SU-DHL-6 (cell line): ENCODE data around the gene ARHGEF17.

Source experiments
- H2AFZ ChIP-seq: fragments of 200-600 bp; sonication (generic); 2 replicates; pipeline ENCODE4 v1.6.1; 2014; ENCODE audit warnings: low read depth, mild to moderate bottlenecking, moderate library complexity, mixed read lengths, antibody characterized with exemption, low read length; ENCODE audit not compliant: severe bottlenecking
- H3F3A ChIP-seq: fragments of 200-600 bp; shearing (Covaris generic); 2 replicates; pipeline ENCODE4 v1.6.0; 2016; ENCODE audit warnings: antibody characterized with exemption, mild to moderate bottlenecking; ENCODE audit not compliant: insufficient read depth
- H3K27ac ChIP-seq: fragments of 200-600 bp; sonication (generic); 2 replicates; pipeline ENCODE4 v1.5.1; 2016; ENCODE audit warnings: low read depth, mild to moderate bottlenecking, low read length, moderate library complexity, mixed read lengths
- H3K27me3 ChIP-seq: fragments of 200-600 bp; sonication (generic), shearing (Covaris generic); 2 replicates; pipeline ENCODE4 v1.6.0; 2014; ENCODE audit warnings: mild to moderate bottlenecking, low read length
- H3K36me3 ChIP-seq: fragments of 200-600 bp; sonication (generic); 2 replicates; pipeline ENCODE4 v1.6.1; 2014; ENCODE audit warnings: mild to moderate bottlenecking, low read length, mixed read lengths
- H3K4me2 ChIP-seq: fragments of 300-600, 200-600 bp; shearing (Covaris generic), sonication (generic); 2 replicates; pipeline ENCODE4 v1.6.0; 2014; ENCODE audit warnings: low read length, low read depth, mild to moderate bottlenecking; ENCODE audit not compliant: poor library complexity, severe bottlenecking
- H3K4me3 ChIP-seq: fragments of 200-600 bp; sonication (generic); 2 replicates; pipeline ENCODE4 v1.5.1; 2014; ENCODE audit warnings: antibody characterized with exemption, low read length, mild to moderate bottlenecking, mixed read lengths; ENCODE audit not compliant: insufficient read depth, poor library complexity, severe bottlenecking
- H3K79me2 ChIP-seq: fragments of 200-600 bp; sonication (generic); 2 replicates; pipeline ENCODE4 v1.6.1; 2014; ENCODE audit warnings: mild to moderate bottlenecking, low read length, moderate library complexity; ENCODE audit not compliant: insufficient read depth
- H3K9ac ChIP-seq: fragments of 200-600 bp; sonication (generic); 2 replicates; pipeline ENCODE4 v1.7.0; 2014; ENCODE audit warnings: mild to moderate bottlenecking, low read length
- H3K9me2 ChIP-seq: fragments of 200-600 bp; sonication (generic); replicated peaks from 2 replicates; pipeline ENCODE4 v1.6.1; 2014; ENCODE audit warnings: low read length; ENCODE audit not compliant: insufficient read depth
- H3K9me3 ChIP-seq: fragments of 200-600 bp; sonication (generic); 2 replicates; pipeline ENCODE4 v1.6.1; 2014; ENCODE audit warnings: low read length, mixed read lengths; ENCODE audit not compliant: insufficient read depth
- H4K20me1 ChIP-seq: fragments of 200-600 bp; sonication (generic); 2 replicates; pipeline ENCODE4 v1.6.1; 2014; ENCODE audit warnings: low read depth, mild to moderate bottlenecking, antibody characterized with exemption, low read length, moderate library complexity, mixed read lengths
- EZH2phosphoT487 ChIP-seq: fragments of 200-600 bp; sonication (generic), shearing (Covaris generic); conservative IDR thresholded peaks from 2 replicates; pipeline ENCODE4 v1.6.1; 2018; ENCODE audit warnings: mild to moderate bottlenecking, antibody characterized with exemption, low read length, moderate library complexity, mixed read lengths
- TF ChIP-seq, protein P1 (sequence below): fragments of 200-600 bp; sonication (generic); IDR thresholded peaks from one replicate; pipeline ENCODE4 v1.5.1; 2017; ENCODE audit warnings: antibody characterized with exemption, mild to moderate bottlenecking, low read length, moderate library complexity; ENCODE audit not compliant: insufficient read depth, poor library complexity, severe bottlenecking

ARHGEF17 gene

DNA sequence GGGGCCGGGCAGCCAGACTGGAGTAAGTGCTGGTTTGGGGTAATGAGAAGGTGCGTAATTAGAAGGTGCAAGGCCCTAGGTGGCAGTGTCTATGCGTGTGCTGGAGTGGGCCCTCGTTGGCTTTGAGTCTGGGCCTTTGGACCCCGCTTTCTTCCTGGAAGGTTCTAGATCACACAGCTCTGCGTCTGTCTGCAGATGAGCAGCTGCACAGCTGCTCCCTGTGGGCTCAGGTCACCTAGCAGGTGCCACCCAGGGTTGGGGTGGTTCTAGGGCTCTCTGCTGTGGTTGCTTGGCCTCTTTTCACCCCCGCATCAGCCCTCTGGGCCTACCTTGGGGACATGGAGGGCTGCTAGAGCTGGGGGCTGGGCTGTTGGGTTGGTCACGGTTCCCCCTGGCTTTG, 78.5 kb downstream of the ARHGEF17 start:
- Histone ChIP-seq H3K9ac (no peak overlapping the region), H3K4me3 (no peak overlapping the region), H4K20me1 (no peaks in the 10 kb centered on the region; the same call in 1 of the 2 replicates), H3K27ac (no peak overlapping the region), H2AFZ (no peak overlapping the region), H3K79me2 (peaks cover 81% of the 10 kb centered on the region), H3K9me3 (no peaks in the 10 kb centered on the region), H3K9me2 (no peaks in the 10 kb centered on the region), H3K36me3 (no peaks in the 10 kb centered on the region), H3K27me3 (no peaks in the 10 kb centered on the region), H3F3A (peaks cover 15% of the 10 kb centered on the region), H3K4me2 (no peak overlapping the region)
- TF ChIP-seq, protein P1, sequence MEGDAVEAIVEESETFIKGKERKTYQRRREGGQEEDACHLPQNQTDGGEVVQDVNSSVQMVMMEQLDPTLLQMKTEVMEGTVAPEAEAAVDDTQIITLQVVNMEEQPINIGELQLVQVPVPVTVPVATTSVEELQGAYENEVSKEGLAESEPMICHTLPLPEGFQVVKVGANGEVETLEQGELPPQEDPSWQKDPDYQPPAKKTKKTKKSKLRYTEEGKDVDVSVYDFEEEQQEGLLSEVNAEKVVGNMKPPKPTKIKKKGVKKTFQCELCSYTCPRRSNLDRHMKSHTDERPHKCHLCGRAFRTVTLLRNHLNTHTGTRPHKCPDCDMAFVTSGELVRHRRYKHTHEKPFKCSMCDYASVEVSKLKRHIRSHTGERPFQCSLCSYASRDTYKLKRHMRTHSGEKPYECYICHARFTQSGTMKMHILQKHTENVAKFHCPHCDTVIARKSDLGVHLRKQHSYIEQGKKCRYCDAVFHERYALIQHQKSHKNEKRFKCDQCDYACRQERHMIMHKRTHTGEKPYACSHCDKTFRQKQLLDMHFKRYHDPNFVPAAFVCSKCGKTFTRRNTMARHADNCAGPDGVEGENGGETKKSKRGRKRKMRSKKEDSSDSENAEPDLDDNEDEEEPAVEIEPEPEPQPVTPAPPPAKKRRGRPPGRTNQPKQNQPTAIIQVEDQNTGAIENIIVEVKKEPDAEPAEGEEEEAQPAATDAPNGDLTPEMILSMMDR, result no peak
- TF ChIP-seq EZH2phosphoT487, result no peak

DNA sequence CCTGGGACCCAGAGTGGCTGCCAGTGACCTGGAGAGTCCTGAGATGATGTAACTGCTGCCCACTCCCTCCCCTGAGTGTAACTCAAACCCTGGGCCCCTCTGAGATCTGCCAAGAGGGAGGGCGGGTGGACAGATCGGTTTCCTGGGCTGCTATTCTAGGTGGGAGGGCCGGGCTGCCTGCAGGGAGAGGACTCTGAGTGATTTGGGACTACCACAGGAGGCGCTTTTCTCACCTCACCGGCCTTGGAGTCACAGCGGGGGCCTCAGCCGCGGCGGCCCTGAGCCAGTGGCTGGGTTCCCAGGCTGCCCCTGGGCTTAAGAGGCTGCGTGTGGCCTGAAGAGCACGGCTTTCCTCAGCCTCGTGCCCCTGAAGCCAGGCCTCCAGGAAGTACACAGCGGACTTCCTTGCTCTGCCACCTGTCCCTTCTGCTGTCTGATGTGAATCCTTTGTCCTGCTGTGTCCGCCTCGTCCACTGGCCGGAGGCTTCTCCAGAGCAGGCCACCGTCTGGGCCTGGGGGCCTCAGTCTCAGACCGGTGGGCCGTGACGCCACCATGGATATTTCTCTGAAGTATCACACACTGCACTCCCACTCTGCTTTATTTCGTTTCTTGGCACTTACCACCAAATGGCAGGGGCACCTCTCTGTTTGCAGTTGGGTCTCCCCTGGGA, 79.7 kb downstream of the ARHGEF17 start:
- Histone ChIP-seq H3K27me3 (no peaks in the 10 kb centered on the region), H3K4me3 (no peak overlapping the region), H4K20me1 (no peaks in the 10 kb centered on the region; the same call in 1 of the 2 replicates), H2AFZ (no peak overlapping the region), H3K9me3 (no peaks in the 10 kb centered on the region), H3K4me2 (no peak overlapping the region), H3K36me3 (no peaks in the 10 kb centered on the region), H3F3A (peaks cover 10% of the 10 kb centered on the region), H3K9me2 (no peaks in the 10 kb centered on the region), H3K9ac (no peak overlapping the region), H3K79me2 (peaks cover 78% of the 10 kb centered on the region), H3K27ac (no peak overlapping the region)
- TF ChIP-seq, protein P1, result no peak
- no peak for TF ChIP-seq EZH2phosphoT487

DNA sequence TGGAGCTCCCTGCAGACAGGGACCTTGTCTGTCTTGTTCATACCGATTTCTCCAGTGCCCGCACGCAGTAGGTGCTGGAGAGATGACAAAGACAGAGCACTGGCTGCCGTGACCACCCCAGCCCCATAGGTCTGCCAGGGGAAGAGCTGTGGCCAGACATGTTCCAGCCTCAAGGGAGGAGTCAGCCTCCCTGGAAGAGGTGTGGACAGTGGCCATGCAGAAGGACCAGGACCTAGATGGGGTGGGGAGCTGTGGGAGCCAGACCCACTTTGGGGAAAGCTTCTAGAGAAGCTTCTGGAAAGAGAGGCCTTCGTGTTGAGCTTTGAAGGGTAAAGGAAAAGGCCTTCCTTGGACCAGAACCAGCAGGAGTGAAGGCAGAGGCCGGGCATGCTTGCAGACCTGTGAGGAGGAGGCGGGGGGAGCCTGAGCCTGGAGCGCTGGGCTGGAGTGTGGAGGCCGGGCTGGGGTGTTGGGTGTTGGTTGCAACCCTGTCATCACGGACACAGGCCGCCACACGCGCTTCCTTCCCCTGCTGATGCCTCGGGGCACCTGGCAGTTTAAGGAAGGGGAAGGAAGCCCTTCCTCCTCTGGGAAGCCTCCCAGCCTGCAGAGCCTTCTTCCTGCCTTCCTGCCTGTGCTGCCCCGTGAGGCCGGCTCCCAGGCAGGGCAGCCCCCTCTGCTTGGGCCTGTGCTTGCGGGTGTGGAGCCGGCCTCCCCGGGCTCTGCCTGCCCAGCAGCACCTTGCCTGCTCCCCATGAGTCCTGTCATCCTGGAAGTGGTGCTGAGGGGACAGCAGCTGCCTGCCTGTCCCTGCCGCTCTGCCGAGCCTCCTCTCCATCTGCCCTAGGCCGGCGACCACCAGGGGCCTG, 80.4 kb downstream of the ARHGEF17 start:
- Histone ChIP-seq H3K4me3 (no peak overlapping the region), H4K20me1 (no peaks in the 10 kb centered on the region; the same call in 1 of the 2 replicates), H3K9ac (no peak overlapping the region), H3K27me3 (no peaks in the 10 kb centered on the region), H3K4me2 (no peak overlapping the region), H3K9me3 (no peaks in the 10 kb centered on the region), H2AFZ (no peak overlapping the region), H3F3A (peaks cover 7% of the 10 kb centered on the region), H3K27ac (no peak overlapping the region), H3K36me3 (no peaks in the 10 kb centered on the region), H3K9me2 (no peaks in the 10 kb centered on the region), H3K79me2 (peaks cover 70% of the 10 kb centered on the region)
- TF ChIP-seq, protein P1, result no peak
- no peak for TF ChIP-seq EZH2phosphoT487
